GM18858 (cell line): ENCODE results near the gene MYO6.
"Not testable (repeated sequence)": the region's sequence is repeated elsewhere in the genome, so short reads cannot be mapped to it uniquely, and the experiment has no call there.

Source experiments
- ATAC-seq: cut with Tn5 transposase; IDR thresholded peaks from one replicate; pipeline ENCODE4 v1.9.1; 2021; ENCODE audit not compliant: unreplicated experiment

Gene MYO6

GRCh38 chr6:75880305-75880704, 131.3 kb downstream of the MYO6 start:
- no peak for ATAC-seq

GRCh38 chr6:75882734-75883133, 133.7 kb downstream of the MYO6 start:
- no peak for ATAC-seq

- no peak for ATAC-seq
These were observed 135.8 kb downstream of the MYO6 start for GRCh38 chr6:75884822-75885221.

- ATAC-seq: no peak
These were observed 143.3 kb downstream of the MYO6 start for GRCh38 chr6:75892384-75892783.

- peak; percentile 80 for ATAC-seq
These were observed 144.2 kb downstream of the MYO6 start for GRCh38 chr6:75893058-75893775.

GRCh38 chr6:75893776-75894152, 144.7 kb downstream of the MYO6 start:
- ATAC-seq: no peak

GRCh38 chr6:75896526-75896925, 147.5 kb downstream of the MYO6 start:
- no peak for ATAC-seq

- not testable (repeated sequence) for ATAC-seq
These were observed 151.2 kb downstream of the MYO6 start for GRCh38 chr6:75900216-75900615.

- not testable (repeated sequence) for ATAC-seq
These were observed 156.1 kb downstream of the MYO6 start for GRCh38 chr6:75905129-75905528.

GRCh38 chr6:75906871-75907270, 157.8 kb downstream of the MYO6 start:
- ATAC-seq: no peak

- ATAC-seq: no peak
These were observed 158.4 kb downstream of the MYO6 start for GRCh38 chr6:75907444-75907843.

GRCh38 chr6:75913040-75913439, 164.0 kb downstream of the MYO6 start:
- ATAC-seq: no peak

- no peak for ATAC-seq
These were observed 173.2 kb downstream of the MYO6 start for GRCh38 chr6:75922226-75922625.

GRCh38 chr6:75926293-75927168, 177.5 kb downstream of the MYO6 start:
- no peak for ATAC-seq

GRCh38 chr6:75931011-75931680, 182.1 kb downstream of the MYO6 start:
- ATAC-seq: no peak

- no peak for ATAC-seq
These were observed 183.0 kb downstream of the MYO6 start for GRCh38 chr6:75932067-75932466.

- ATAC-seq: no peak
These were observed 184.4 kb downstream of the MYO6 start for GRCh38 chr6:75933387-75933975.

- peak; percentile 70 for ATAC-seq
These were observed 185.8 kb downstream of the MYO6 start for GRCh38 chr6:75934643-75935472.

GRCh38 chr6:75935473-75935793, 186.4 kb downstream of the MYO6 start:
- no peak for ATAC-seq

- no peak for ATAC-seq
These were observed 187.6 kb downstream of the MYO6 start for GRCh38 chr6:75936682-75937081.

GRCh38 chr6:75937846-75938245, 188.8 kb downstream of the MYO6 start:
- no peak for ATAC-seq
